Measurements from ENCODE around the gene LRIG1. TPM values are rescaled to one million over a fixed set of nuclear protein-coding genes. Genes with fewer than 3 reads are reported as not detected.

LRIG1 gene
- total RNA-seq, 1 donor from 2014 or later, result 111 TPM

DNA sequence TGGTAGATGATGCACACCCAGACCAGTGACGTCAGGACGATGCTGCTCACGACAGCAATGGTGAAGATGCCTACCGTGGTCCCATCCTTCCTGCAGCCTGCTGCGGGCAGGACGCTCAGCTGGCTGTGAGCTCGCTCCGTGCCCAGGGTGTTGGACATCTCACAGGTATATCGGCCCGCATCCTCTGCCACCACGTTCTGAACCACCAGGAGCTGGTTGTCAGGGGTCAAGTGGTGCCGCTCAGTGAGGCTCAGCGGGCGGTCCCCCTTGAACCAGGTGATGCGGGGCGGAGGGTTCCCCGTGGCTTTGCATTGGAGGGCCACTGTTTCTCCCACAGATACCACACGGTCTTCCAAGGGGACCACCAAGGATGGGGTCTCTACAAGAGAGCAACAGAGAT lies 117.8 kb downstream of the LRIG1 start:
- Mint-ChIP-seq H3K4me1 (ENCODE audit: low read depth) (peaks cover 18% of the 10 kb centered on the region), H3K9me3 (ENCODE audit: low read depth) (no peaks in the 10 kb centered on the region), H3K27ac (ENCODE audit: unreplicated experiment) (no peak overlapping the region), H3K36me3 (ENCODE audit: low read depth) (peaks cover 64% of the 10 kb centered on the region), H3K27me3 (ENCODE audit: low read depth) (no peaks in the 10 kb centered on the region), H3K4me3 (ENCODE audit: unreplicated experiment) (no peak overlapping the region)
- TF ChIP-seq, protein P1, sequence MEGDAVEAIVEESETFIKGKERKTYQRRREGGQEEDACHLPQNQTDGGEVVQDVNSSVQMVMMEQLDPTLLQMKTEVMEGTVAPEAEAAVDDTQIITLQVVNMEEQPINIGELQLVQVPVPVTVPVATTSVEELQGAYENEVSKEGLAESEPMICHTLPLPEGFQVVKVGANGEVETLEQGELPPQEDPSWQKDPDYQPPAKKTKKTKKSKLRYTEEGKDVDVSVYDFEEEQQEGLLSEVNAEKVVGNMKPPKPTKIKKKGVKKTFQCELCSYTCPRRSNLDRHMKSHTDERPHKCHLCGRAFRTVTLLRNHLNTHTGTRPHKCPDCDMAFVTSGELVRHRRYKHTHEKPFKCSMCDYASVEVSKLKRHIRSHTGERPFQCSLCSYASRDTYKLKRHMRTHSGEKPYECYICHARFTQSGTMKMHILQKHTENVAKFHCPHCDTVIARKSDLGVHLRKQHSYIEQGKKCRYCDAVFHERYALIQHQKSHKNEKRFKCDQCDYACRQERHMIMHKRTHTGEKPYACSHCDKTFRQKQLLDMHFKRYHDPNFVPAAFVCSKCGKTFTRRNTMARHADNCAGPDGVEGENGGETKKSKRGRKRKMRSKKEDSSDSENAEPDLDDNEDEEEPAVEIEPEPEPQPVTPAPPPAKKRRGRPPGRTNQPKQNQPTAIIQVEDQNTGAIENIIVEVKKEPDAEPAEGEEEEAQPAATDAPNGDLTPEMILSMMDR (IDR thresholded peaks at IDR 0.05), result no peak
- no peak for DNase-seq (ENCODE audit: low spot score)

DNA sequence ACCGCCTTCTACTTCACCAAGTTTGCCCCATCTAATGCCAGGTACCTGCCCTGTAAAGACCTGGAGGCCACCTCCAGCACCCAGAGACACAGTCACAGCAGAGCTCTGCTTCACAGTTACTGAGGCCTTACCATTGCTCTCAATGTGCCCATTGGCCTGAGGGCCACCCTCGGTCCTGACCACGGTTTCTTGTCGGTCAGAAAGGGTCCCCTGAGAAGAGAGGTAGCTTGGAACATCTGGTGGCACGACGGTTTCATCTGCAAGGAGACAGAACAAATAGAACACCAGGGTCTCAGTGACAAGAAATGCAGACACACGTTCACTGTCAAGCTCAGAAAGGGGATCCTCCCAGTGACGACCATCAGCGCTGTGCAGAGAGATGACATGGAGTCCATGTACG lies 118.7 kb downstream of the LRIG1 start:
- no peak for DNase-seq (ENCODE audit: low spot score)
- no peaks in the 10 kb centered on the region for H3K9me3 Mint-ChIP-seq (ENCODE audit: low read depth)
- peaks cover 20% of the 10 kb centered on the region for H3K4me1 Mint-ChIP-seq (ENCODE audit: low read depth)
- TF ChIP-seq, protein P1 (IDR thresholded peaks at IDR 0.05), result no peak
- peak overlapping the region; percentile 17 for H3K27ac Mint-ChIP-seq (ENCODE audit: unreplicated experiment)
- no peaks in the 10 kb centered on the region for H3K27me3 Mint-ChIP-seq (ENCODE audit: low read depth)
- no peak overlapping the region for H3K4me3 Mint-ChIP-seq (ENCODE audit: unreplicated experiment)
- peaks cover 70% of the 10 kb centered on the region for H3K36me3 Mint-ChIP-seq (ENCODE audit: low read depth)

DNA sequence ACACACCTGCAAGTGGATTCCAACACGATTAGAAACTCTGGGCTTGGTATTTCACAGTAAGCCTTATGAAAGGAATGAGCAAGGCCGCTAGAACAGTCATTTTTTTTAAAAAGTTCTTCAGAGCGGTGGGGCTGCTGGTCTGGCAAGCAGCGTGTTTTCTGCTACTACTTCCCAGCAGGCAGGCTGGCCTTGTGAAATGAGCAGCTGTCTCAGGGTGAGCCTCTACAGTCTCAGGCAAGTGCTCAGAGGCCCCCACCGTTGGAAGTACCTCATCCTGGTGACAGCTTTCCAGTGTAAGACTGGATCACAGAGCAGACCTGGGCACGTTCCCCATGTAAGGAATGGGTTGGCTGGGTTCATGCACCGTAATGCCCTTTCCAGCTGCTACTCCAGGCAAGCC lies 119.2 kb downstream of the LRIG1 start:
- no peaks in the 10 kb centered on the region for H3K9me3 Mint-ChIP-seq (ENCODE audit: low read depth)
- peak overlapping the region; percentile 2 for H3K27ac Mint-ChIP-seq (ENCODE audit: unreplicated experiment)
- H3K4me1 Mint-ChIP-seq (ENCODE audit: low read depth), result peaks cover 20% of the 10 kb centered on the region
- no peak overlapping the region for H3K4me3 Mint-ChIP-seq (ENCODE audit: unreplicated experiment)
- no peaks in the 10 kb centered on the region for H3K27me3 Mint-ChIP-seq (ENCODE audit: low read depth)
- H3K36me3 Mint-ChIP-seq (ENCODE audit: low read depth), result peaks cover 70% of the 10 kb centered on the region
- DNase-seq (ENCODE audit: low spot score), result no peak
- TF ChIP-seq, protein P1 (IDR thresholded peaks at IDR 0.05), result no peak

DNA sequence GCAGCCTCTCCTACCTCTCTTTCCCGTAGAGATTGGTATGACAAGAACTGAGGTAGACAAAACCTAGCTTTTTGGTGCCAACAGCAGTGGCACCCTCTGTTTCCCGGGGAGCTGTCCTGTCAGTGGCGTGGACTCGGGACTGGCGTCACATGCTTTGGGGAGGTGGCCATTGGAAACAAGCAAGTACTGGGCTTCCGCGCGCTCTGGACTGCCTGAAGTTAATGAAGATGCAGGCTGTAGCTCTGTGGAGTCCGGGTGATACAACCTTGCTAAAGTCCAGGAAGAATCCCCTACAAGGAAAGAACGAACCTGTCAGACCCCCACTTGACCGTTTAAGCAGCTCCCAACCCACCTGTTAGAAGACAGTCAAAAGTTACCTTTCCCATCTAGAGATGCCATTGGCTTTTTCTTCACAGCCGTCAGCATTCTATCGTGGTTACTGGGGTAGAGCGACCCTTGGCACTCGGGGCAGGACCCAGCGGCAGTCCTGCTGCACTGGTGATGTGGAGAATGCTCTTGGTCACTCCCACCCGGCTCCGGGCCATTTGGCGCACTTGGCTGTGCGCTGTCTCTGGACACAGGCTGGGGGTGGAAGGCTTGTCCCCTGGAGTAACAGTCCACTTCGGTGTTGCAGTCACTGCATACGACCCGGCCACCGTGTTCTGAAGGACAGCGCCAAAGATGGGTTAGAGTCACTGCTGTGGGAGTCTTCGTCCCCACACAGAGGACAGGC lies 120.5 kb downstream of the LRIG1 start:
- H3K27ac Mint-ChIP-seq (ENCODE audit: unreplicated experiment), result no peak overlapping the region
- H3K9me3 Mint-ChIP-seq (ENCODE audit: low read depth), result no peaks in the 10 kb centered on the region
- H3K4me3 Mint-ChIP-seq (ENCODE audit: unreplicated experiment), result no peak overlapping the region
- no peaks in the 10 kb centered on the region for H3K27me3 Mint-ChIP-seq (ENCODE audit: low read depth)
- no peak for DNase-seq (ENCODE audit: low spot score)
- peaks cover 67% of the 10 kb centered on the region for H3K36me3 Mint-ChIP-seq (ENCODE audit: low read depth)
- H3K4me1 Mint-ChIP-seq (ENCODE audit: low read depth), result peaks cover 25% of the 10 kb centered on the region
- TF ChIP-seq, protein P1 (IDR thresholded peaks at IDR 0.05), result no peak

DNA sequence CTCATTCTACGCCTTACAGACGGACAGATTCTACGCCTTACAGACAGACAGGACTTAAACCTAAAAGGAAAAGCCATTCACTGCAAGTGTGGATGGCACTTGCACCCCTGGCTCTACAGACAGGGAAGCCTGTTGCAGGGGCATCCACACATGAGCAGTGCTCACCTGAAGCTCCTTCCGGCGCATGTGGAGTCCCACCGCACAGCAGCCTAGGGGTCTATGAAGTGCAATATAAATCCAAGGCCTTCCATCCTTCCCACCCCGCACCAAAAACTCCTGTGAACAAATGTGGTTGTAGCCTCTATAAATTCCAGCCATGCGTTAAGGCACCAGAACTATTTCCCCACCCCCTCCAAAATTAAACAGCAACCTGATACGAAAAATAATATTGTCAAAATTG lies 121.3 kb downstream of the LRIG1 start:
- H3K36me3 Mint-ChIP-seq (ENCODE audit: low read depth), result peaks cover 64% of the 10 kb centered on the region
- H3K4me1 Mint-ChIP-seq (ENCODE audit: low read depth), result peaks cover 25% of the 10 kb centered on the region
- no peak overlapping the region for H3K4me3 Mint-ChIP-seq (ENCODE audit: unreplicated experiment)
- H3K27ac Mint-ChIP-seq (ENCODE audit: unreplicated experiment), result no peak overlapping the region
- H3K9me3 Mint-ChIP-seq (ENCODE audit: low read depth), result no peaks in the 10 kb centered on the region
- no peak for DNase-seq (ENCODE audit: low spot score)
- TF ChIP-seq, protein P1 (IDR thresholded peaks at IDR 0.05), result no peak
- H3K27me3 Mint-ChIP-seq (ENCODE audit: low read depth), result no peaks in the 10 kb centered on the region
